Hindlimb muscle (tissue), 1 donor: Measurements from ENCODE around the gene KLHL14. TPM values are rescaled to one million over a fixed set of nuclear protein-coding genes. Genes with fewer than 3 reads are reported as not detected.

Source experiments
- DNase-seq: peaks from one replicate; pipeline ENCODE4 v3.0.0-alpha.2; 2013
- polyA plus RNA-seq: library from polyadenylated mRNA; unstranded; fragments of 120-200 nt; gene quantifications from one replicate; pipeline ENCODE4 v1.2.1, GENCODE V29; 2013; ENCODE audit not compliant: insufficient read length

KLHL14 gene
- polyA plus RNA-seq, 1 donor: 0.06 TPM

DNA sequence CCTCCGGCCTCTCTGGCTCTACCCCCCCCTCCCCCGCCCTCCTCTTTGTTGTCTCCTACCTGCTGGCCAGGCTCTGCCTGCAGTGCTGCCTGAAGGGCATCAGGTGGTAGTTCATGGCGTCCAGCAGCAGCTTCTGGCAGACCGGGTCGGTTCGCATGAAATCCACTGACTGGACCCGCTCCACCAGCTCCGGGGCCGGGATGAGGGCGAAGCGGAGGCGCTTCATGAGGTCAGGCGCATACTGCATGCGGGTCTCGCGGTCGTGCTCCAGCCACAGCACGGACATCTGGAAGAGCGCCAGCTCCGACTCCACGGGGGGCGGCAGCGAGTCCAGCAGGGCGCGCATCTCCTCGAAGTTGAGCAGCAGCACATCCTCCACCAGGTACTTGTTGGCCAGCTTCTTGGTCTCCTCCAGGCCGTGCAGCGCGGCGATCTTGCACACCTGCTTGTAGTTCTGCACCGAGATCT is 3.2 kb downstream of the KLHL14 start:
- DNase-seq: no peak

DNA sequence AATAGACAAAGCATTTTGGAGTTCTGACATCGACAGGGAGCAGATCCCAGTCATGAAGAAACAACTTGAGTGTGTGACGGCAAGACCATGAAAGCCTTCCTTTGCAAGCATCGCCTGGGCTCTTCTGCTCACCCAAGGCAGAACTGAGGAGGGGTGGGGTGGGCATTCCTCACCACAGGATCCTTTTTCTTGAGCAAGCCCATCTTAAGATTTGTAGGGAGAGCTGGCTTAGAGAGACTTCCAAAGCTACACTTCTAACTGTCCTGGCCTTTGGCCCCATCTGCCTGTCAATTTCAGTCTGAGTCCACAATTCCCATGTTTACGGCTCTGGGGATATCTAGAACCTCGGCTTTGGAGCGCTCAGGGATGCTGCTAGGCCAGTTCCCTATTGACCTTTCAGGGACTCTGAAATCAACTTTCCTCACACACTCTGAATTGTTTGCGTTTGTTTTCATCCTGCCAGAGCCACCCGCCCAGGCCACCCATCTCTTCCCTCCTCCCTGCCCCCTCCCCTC is 3.7 kb downstream of the KLHL14 start:
- DNase-seq: no peak

DNA sequence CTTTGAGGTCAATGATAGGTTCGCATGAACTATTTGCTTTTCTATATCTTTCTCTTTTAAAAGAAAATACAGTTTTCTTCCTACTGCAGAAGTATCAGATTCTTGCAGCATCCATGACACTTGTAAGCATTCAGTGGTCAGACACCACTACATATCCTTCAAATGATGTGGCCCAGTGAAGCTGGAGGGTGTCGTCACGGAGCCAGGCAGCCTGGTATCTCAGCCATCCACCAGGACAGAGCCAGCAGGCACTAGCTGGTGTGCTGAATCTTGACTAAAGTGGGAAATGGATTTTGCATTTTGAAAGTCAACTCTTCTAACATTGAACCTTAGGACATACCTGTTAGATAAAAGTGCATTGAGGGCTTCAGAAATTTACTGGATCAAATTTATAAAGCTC is 5.4 kb downstream of the KLHL14 start:
- no peak for DNase-seq

DNA sequence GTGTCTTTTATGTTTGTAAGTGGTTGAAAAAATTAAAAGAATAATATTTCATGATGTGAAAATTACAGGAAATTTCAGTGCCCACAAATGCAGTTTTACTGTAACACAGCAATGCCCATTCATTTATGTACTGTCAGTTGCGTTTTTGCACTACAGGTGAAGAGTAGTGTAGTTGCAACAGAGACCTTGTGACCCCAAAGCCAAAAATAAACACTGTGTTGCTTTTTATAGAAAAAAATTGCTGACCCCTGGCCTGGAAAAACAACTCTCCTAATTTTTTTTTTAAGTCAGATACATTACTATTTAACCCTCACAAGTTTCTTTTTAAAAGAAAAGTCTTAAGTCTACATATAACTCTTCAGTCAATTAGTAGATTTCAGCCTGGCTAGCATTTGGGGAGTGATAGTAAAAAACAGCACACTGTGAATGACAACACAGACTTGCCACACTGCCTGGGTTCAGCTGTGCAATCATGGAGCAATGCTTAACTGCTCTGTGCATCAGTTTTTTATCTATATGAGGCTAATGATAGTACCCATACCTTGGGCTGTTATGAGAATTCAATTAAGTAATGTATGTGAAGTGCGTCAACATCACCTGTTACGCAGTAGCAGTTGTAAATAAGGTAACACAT is 8.1 kb downstream of the KLHL14 start:
- DNase-seq: no peak

DNA sequence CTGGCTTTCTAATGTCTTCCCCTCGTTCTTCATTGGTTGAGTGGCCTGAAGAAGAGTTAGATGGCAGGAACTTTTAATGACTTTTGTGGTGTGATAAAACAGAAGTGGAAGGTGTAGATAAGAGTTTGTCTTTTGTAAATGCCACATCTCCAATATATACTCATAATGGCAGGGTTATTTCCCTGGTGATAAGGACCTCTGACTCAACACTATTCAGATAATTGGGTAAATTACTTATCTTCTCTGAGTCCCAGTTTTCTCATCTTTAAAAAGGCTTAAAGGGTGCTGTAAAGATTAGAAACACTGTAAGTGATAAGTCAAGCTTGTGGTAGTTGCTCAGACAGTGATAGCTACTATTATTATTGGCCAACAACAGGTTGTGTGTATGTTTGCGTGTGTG is 9.5 kb downstream of the KLHL14 start:
- DNase-seq: no peak

DNA sequence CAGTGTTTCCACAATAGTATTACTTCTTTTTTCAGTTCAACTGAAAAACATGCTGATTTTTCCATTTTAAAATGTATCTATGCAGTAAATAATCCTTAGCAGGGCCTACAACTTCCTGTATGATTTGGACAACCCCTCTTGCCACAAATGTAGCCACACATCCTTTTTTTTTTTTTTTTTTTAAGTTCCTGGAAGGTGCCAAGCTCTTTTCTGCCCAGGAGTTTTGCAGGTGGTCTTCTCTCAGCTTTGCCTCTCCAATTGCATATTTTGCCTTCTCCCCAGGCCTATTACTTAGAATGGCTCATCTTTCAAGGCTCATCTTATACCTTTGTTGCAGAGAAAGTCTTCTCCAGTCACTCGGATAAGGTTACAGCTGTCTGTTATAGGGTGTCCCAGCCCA is 11.6 kb downstream of the KLHL14 start:
- no peak for DNase-seq

DNA sequence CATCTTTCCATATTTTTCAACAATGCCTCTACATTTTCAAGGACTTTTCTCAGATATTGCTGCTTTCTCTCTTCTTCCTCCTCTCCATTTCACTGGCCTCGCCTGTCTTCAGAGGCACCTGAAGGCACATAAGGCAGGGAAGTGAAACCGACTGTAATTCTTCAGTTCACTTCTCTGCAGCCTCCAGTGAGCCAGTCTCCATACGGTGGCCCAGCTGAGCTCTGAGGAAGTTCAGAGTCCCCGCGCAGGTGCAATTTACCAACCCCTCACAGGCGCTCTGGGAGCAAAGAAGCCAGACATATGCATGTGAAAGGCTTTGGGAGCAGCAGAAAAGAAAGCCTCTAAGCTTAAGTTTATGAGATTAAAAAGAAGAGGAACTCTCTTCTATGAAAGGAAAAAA is 12.4 kb downstream of the KLHL14 start:
- DNase-seq: no peak

DNA sequence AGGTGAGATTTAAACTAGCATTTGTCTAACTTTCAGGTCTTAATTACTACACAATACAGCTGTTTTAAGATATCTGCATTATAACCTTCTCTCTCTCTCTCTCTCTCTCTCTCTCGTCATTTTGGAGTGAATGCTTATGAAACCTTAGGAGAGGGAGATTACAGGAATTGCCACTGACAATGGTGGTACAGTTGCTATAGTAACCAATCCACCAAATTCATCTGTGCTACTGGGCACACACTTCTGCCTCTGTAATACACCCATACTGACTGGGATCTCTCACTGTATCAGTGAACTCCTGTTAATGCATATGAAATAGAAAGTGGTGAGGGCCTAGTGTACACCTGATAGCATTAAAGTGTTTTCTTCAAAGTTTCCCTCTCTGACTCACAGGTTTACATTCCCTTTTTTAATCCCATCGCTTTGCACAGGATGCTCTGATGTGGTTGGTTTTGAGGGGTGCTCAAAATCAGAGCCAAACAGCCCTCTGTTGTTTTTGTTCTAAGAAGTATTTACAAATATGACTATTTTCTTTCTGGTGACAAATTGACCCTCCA is 13.1 kb downstream of the KLHL14 start:
- DNase-seq: no peak

DNA sequence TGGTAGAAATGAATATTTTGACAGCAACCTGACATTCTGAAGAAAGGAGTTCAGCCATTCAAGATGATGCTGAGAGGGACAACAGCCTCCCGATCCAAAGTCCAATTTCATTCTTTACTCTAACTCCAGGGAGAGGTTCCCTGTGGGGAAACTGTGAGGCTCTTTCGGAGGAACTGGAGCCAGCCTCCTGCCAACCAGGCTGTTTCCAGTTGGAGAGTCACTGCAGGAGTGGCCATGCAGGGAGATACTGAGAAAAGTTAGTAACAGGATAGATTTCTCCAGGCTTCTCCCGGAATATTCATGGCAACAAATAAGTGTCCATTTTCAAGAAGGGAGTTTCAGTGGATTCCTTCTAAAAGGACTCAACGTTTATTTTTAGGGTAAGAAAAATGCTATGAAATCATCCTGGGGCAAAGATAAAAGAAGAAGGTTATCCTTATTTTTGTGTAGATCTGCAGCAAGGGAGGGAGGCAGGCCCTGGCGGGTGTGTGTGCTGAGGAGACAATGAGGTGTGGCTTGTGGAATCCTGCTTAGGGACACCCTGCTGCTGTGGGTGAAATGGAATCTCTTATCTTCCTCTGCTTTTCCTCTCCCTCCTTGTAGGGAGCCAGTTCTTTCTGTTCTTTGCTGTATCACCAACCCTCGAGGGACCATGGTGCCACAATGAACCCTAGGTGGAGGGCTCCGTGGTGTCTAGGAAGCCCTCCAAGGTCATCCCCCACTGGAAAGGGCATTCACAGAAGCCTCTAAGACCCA is 18.1 kb downstream of the KLHL14 start:
- DNase-seq: no peak

DNA sequence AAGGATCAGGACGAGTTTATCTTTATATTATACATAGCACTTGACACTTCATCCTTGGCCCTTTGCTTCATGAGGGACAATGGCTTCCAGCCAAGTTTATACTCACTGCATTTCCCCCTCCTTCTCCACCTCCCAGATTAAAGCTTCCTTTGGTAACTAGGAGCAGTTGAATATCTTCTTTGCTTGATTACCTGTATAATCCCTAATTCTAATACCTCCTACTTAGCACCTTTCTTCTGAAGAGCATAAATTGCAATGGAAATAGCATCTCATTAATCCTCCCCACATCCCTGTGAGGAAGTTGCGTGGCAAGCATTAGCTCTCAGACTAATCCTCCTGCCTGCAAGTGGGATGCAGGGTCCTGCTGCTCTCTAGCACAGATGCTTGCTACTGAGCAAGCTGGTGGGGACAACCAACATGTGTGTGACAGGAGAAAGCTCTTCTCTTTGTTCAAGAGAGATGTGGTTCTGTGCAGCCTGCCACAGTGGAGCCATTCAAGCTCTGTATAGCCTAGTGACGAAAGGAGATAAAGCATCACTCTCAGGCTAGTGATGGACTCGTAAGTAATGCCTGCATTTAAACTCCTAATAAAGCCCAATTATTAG is 19.1 kb downstream of the KLHL14 start:
- DNase-seq: no peak

DNA sequence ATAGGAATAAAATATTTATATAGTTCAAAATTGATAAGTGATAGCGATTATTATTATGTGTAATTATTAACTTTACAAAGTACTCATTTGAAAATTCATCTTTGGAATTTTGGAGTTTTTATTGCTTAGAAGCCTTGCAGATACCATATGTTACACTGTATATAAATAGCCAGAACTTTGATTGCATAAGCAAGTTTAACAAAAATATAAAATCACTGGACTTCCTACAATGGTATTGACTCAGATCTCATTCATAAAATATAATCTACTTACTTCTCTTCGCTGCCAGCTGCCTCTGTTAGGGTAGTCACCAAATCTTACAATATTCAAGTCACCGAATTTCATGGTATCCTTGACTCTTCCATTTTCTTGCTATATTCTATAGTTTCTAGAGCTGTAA is 22.5 kb downstream of the KLHL14 start:
- DNase-seq: no peak

DNA sequence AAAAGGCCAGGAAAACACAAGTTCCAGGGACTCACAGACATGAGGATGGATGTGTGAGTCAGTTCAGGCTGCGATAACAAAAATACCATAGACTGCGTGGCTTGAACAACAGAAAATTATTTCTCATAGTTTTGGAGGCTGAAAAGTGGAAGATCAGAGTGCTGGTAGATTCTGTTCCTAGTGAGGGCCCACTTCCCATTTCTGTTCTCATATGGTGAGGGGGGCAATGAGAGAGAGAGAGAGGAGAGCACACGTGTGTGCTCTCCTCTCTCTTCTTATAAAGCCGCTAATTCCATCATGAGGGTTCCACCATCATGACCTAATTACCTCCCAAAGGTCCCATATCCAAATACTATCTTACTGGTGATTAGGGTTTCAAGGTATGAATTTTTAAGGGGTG is 23.0 kb downstream of the KLHL14 start:
- DNase-seq: no peak

DNA sequence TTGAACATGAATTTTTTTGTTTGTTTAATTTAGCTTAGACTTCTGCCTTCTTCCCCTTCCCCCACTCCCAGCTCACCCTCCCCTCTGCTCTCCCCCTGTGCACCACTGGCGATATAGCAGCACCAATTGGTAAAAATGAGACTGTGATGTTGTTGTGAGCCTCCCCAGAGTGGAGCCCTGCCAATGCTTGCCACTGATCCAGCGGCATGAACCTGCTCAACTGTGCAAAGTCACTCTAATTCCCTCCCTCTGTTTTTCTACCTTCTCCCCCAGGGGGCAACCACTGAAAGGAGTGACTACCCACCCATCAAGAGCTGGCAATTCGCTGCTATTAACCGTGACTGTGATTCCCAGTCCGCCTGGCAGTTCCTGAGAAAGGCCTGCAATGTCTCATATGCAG is 30.2 kb downstream of the KLHL14 start:
- DNase-seq: no peak

DNA sequence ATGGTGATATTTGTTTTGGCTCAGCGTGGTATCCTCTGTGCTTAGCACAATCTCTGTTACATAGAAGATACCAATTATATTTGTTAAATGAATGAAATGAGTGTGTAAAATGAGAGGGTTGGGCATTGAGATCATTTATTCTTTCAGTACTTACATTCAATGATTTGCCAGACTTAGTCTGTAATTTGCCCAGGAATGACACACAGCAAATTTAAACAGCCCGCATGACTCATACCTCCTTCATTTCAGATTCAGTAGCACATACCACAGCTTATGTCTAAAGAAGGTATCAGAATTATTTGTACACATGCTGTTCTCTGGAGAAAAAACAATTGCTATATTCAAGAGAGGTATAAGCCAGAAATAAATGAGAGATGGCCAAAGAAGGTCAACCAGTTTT is 37.0 kb downstream of the KLHL14 start:
- no peak for DNase-seq

DNA sequence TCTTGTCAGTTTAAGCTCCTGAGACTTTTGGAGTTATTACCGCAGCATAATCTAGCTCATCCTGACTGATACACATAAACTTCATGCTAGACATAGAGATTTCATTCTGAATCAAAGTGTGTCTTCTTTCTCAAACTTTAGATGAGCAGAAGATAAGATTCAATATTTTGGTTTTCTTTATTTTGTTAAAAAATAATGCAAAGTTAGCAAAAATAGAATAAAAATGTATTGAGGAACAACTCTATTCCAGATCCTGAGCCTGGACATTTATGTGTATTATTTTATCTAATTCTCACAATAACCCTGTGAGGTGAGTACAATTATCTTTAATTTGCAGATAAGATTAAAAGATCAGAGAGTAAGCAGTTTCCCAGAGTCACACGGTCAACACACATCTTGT is 38.4 kb downstream of the KLHL14 start:
- DNase-seq: no peak

DNA sequence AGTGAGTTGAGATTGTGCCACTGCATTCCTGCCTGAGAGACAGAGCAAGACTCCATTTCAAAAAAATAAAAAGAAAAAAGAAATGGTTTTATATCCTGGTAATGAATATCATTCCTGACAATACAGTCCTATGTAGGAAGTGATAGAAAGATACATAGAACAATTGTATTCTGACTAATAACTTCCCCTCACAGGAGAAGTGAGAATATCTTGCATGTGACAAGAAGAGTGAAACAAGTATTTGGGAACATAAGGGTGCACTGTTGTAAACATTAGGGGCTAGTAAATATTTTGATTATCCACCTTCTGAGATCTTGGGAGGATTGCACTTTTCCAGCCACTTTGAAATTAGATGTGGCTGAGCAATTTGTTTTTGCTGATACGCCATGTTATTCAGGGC is 40.7 kb downstream of the KLHL14 start:
- no peak for DNase-seq

DNA sequence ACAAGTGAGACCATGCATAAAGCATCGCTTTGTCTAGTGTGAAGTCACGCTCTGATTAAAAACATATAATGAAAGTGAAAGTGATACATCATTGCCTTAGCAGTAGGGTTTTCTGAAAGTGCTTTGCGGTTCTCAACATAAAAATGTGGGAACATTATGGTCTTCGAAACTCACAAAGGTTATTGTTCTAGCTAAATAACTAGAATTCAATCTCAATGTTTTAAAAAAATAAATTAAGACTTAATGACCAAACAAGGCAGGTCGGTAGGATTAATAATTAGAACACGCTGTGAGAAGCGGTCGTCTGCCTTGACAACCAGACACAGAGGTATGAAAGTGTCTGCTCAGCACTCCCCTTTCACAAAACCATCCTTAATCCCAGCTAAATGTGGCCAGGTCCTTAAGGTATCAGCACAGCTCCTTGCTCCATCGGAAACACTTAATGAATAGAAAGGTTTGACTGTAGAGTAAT is 42.2 kb downstream of the KLHL14 start:
- DNase-seq: peak; percentile 8

DNA sequence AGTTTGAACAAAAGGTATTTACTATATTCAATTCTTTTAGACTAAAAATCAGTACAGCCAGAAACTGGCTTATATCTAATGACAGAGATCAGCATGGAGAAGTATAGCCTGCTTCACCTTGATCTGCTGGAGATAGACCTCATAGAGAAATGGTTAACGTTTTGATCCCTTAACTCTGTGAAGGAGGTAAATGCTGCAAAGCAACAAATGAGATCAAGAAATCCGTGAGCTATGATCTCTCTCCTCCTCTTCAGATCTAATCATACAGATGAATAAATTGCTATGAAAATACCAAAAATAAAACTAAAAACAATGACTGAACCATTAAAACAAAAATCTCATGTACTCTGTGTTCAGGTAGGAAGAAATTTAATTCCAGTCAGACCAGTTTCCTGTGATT is 42.8 kb downstream of the KLHL14 start:
- DNase-seq: no peak

DNA sequence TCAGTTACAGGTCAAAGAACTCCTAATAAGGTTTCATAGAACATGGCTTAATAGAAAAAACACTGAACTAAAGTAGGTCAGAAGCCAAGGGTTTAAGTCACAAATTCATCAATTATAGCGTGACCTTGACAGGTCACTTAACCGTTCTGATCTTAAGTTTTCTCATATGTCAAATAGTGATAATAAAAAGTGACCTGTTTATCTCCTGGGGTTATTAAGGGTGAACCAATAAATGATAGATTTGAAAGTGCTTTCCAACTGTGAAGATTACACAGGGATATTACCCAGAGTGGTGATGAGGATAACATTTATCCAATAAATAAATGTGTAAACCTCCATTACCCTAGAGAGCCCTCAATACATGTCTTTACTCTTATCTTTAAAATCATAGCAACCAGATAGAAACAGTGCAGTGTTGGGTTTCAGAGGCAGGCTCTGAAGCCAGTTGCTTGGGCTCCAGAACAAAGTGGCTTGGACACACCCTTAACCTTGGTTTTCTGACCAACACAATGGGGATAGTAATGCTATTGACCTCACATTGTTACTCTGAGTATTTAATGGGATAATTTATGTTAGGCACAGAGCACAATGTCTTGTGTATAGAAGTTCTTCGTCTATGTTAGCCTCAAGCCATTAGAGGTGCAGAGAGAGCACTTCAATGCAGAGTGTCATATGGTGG is 48.6 kb downstream of the KLHL14 start:
- DNase-seq: no peak

DNA sequence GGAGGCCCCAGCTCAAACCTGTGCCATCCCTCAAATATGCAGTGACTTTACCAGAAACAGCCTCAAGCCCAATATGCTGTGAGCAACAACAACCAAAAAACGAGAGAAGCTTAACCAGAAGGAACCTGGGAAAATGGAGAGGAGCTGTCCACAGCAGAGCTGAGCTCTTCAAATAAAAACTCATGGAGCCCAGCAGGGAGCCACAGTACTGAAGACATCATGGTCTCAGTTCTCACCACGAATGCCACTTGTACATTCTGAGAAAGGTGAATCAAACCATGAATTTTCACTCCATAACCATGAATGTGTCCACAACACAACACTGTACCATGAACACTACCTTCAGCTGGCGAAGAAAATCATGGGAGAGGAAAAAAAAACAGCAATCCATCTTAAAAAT is 50.5 kb downstream of the KLHL14 start:
- DNase-seq: no peak

DNA sequence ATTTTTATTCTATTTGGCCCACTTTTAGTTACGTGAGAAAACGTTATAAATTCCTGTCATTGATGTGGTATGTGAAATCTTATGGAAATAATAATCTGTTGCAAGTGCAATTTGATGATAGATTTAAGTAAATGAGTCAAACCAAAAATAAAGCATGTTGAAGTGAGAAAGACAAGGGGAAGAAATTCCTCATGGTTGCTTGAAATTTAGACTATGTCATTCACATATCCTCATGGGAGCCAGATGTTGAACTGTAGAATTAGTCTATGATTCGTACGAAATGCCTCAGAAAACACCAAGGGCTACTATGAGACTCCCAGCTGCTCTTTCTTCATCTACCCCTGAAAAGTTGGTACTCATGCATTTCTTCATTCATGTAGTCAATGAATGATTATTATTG is 55.7 kb downstream of the KLHL14 start:
- DNase-seq: no peak

DNA sequence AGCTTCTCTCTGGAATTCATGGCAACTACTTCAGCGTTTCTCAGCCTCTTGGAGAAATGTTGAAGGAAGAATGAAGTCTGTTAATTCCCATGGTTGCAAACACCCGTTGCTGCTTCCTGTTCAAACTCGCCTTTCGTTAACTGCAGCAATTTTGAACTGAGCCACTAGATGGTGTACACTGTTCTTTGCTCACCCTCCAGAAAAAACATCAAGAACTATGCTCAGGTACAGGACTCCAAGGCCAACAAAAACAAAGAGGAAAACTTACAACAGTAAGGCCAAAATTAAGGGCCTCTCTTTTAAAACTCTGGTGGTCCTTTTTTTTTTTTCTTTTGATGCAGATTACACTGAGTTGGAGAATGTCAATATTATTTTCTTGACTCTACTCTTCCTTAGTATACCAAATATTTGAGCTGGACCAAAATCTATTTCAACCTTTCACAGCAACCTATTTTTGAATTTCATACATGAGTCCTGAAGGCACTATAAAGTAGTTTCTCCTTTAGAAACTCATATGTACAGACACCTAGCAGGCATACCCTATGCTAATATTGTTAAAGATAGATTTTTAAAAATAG is 58.2 kb downstream of the KLHL14 start:
- DNase-seq: peak; percentile 67
